GM21367 (cell line): ENCODE measurements around the gene CACHD1.
"Not testable (repeated sequence)": the region's sequence is repeated elsewhere in the genome, so short reads cannot be mapped to it uniquely, and the experiment has no call there.

ENCODE experiments used
- ATAC-seq: cut with Tn5 transposase; IDR thresholded peaks from one replicate; pipeline ENCODE4 v1.9.1; 2021; ENCODE audit not compliant: unreplicated experiment

The CACHD1 gene

GRCh38 chr1:64495878-64496277 lies 25.9 kb downstream of the CACHD1 start:
- ATAC-seq, result no peak

- ATAC-seq, result no peak
These were observed 26.7 kb downstream of the CACHD1 start for GRCh38 chr1:64496606-64497005.

- no peak for ATAC-seq
These were observed 27.4 kb downstream of the CACHD1 start for GRCh38 chr1:64497088-64497883.

- ATAC-seq, result no peak
These were observed 28.4 kb downstream of the CACHD1 start for GRCh38 chr1:64498325-64498724.

GRCh38 chr1:64499011-64499410 lies 29.1 kb downstream of the CACHD1 start:
- ATAC-seq, result no peak

- ATAC-seq, result no peak
These were observed 30.0 kb downstream of the CACHD1 start for GRCh38 chr1:64499966-64500365.

GRCh38 chr1:64502083-64502482 lies 32.2 kb downstream of the CACHD1 start:
- no peak for ATAC-seq

GRCh38 chr1:64502931-64503330 lies 33.0 kb downstream of the CACHD1 start:
- ATAC-seq, result no peak

- no peak for ATAC-seq
These were observed 35.5 kb downstream of the CACHD1 start for GRCh38 chr1:64505232-64505943.

GRCh38 chr1:64505944-64506655 lies 36.2 kb downstream of the CACHD1 start:
- ATAC-seq, result no peak

GRCh38 chr1:64508629-64509028 lies 38.7 kb downstream of the CACHD1 start:
- no peak for ATAC-seq

- no peak for ATAC-seq
These were observed 41.1 kb downstream of the CACHD1 start for GRCh38 chr1:64511044-64511443.

GRCh38 chr1:64512206-64512605 lies 42.3 kb downstream of the CACHD1 start:
- ATAC-seq, result not testable (repeated sequence)

GRCh38 chr1:64513545-64513944 lies 43.6 kb downstream of the CACHD1 start:
- ATAC-seq, result no peak

GRCh38 chr1:64514197-64514765 lies 44.4 kb downstream of the CACHD1 start:
- no peak for ATAC-seq

- ATAC-seq, result no peak
These were observed 45.5 kb downstream of the CACHD1 start for GRCh38 chr1:64515427-64515826.

GRCh38 chr1:64516301-64516700 lies 46.4 kb downstream of the CACHD1 start:
- ATAC-seq, result no peak

- no peak for ATAC-seq
These were observed 47.1 kb downstream of the CACHD1 start for GRCh38 chr1:64516803-64517568.

- no peak for ATAC-seq
These were observed 47.7 kb downstream of the CACHD1 start for GRCh38 chr1:64517640-64518039.

- ATAC-seq, result no peak
These were observed 49.0 kb downstream of the CACHD1 start for GRCh38 chr1:64518692-64519481.
